ENCODE data around the gene KCNT2. TPM values are rescaled to one million over a fixed set of nuclear protein-coding genes. Genes with fewer than 3 reads are reported as not detected.

KCNT2 gene
- total RNA-seq, 2 experiments from 2014 or later: not detected

DNA sequence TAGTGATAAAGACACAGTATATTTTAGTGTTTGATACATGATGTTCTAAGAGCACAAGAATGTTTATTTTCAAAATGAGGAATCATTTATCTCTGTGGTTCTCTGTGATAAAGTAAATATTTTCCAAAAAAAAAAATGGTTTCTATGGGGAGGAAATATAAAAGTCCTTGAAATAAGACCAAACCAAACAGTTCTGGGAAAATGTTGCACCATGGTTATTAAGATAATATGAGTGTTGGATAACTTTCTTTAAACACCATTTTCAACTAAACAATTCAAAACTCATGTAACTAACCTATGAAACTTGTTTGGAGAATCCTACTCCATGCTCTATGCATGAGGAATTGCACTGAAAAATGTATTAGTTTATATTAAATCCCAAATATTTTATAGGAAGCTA, 184.6 kb downstream of the KCNT2 start:
- no peak for DNase-seq
- Mint-ChIP-seq H3K27ac (no peak overlapping the region), H3K9me3 (peaks cover 3% of the 10 kb centered on the region), H3K4me1 (ENCODE audit: low read depth) (no peaks in the 10 kb centered on the region), H3K4me3 (no peak overlapping the region), H3K36me3 (ENCODE audit: low read depth) (no peaks in the 10 kb centered on the region), H3K27me3 (ENCODE audit: low read depth) (no peaks in the 10 kb centered on the region)
- intact Hi-C loops (cut with micrococcal nuclease): no loop called here
- CTCF ChIA-PET: no interaction called here

DNA sequence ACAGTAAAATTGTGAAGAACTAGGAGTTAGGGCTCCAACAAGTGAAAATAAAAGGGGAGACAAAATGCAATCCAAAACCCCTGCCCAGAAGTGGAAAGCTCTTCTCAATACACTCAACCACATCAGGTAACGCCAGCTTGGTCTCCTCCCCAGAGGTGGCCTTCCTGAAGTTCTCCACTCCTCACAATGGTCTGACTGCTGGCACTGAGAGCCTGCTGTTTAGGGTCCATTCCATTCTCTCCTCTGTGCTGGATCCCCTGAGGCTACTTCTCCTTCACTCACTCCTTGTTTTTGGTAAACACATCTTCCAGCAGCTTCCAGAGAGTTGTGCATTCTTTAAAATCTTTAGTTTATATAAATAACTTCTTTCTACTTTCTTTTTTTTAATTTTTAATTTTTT, 189.5 kb downstream of the KCNT2 start:
- CTCF ChIA-PET: no interaction called here
- Mint-ChIP-seq H3K27me3 (ENCODE audit: low read depth) (no peaks in the 10 kb centered on the region), H3K9me3 (peaks cover 3% of the 10 kb centered on the region), H3K4me1 (ENCODE audit: low read depth) (no peaks in the 10 kb centered on the region), H3K36me3 (ENCODE audit: low read depth) (no peaks in the 10 kb centered on the region), H3K27ac (no peak overlapping the region), H3K4me3 (no peak overlapping the region)
- intact Hi-C loops (cut with micrococcal nuclease): no loop called here
- DNase-seq: no peak

DNA sequence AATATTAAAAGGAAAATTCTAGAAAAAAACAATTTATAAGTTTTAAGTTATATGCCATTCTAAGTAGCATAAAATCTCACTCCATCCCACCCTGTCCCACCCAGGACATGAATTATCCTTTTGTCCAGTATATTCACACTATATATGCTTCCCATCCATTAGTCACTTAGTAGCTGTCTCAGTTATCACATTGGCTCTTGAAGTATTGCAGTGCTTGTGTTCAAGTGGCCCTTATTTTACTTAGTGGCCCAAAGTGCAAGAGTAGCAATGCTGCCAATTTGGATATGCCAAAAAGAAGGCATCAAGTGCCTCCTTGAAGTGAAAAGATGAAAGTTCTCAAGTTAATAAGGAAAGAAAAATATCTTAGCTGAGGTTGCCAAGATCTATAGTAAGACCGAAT, 192.3 kb downstream of the KCNT2 start:
- DNase-seq: no peak
- H3K36me3 Mint-ChIP-seq (ENCODE audit: low read depth): no peaks in the 10 kb centered on the region
- peaks cover 3% of the 10 kb centered on the region for H3K9me3 Mint-ChIP-seq
- intact Hi-C loops (cut with micrococcal nuclease): no loop called here
- no peak overlapping the region for H3K4me3 Mint-ChIP-seq
- CTCF ChIA-PET: no interaction called here
- H3K27me3 Mint-ChIP-seq (ENCODE audit: low read depth): no peaks in the 10 kb centered on the region
- H3K4me1 Mint-ChIP-seq (ENCODE audit: low read depth): no peaks in the 10 kb centered on the region
- no peak overlapping the region for H3K27ac Mint-ChIP-seq

- H3K36me3 Mint-ChIP-seq (ENCODE audit: low read depth): no peaks in the 10 kb centered on the region
- no peaks in the 10 kb centered on the region for H3K9me3 Mint-ChIP-seq
- intact Hi-C loops (cut with micrococcal nuclease): no loop called here
- H3K27ac Mint-ChIP-seq: no peak overlapping the region
- no peak for DNase-seq
- no peak overlapping the region for H3K4me3 Mint-ChIP-seq
- no peaks in the 10 kb centered on the region for H3K27me3 Mint-ChIP-seq (ENCODE audit: low read depth)
- no peaks in the 10 kb centered on the region for H3K4me1 Mint-ChIP-seq (ENCODE audit: low read depth)
- CTCF ChIA-PET: no interaction called here
Observed at GRCh38 chr1:196412326-196412725, 195.9 kb downstream of the KCNT2 start.

- intact Hi-C loops (cut with micrococcal nuclease): no loop called here
- Mint-ChIP-seq H3K27me3 (ENCODE audit: low read depth) (no peaks in the 10 kb centered on the region), H3K4me1 (ENCODE audit: low read depth) (no peaks in the 10 kb centered on the region), H3K27ac (no peak overlapping the region), H3K9me3 (no peaks in the 10 kb centered on the region), H3K4me3 (no peak overlapping the region), H3K36me3 (ENCODE audit: low read depth) (no peaks in the 10 kb centered on the region)
- CTCF ChIA-PET: no interaction called here
- DNase-seq: no peak
Observed at GRCh38 chr1:196410768-196411167, 197.5 kb downstream of the KCNT2 start.

DNA sequence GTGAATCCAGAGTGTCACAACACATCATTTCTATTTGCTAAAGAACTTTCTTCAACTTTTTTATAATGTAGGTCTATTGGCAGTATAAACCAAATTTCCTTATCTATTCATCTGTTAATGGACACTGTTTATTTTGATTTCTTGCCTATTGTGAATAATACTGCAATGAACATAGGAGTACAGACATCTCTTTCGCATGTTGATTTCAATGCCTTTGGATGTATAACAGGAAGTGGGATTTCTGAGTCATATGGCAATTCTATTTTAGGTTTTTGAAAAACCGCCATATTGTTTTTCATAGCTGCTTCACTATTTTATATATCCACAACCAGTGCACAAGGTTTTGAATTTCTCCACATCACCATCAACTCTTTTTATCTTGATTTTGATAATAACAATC, 198.7 kb downstream of the KCNT2 start:
- Mint-ChIP-seq H3K36me3 (ENCODE audit: low read depth) (no peaks in the 10 kb centered on the region), H3K27me3 (ENCODE audit: low read depth) (no peaks in the 10 kb centered on the region), H3K4me3 (no peak overlapping the region), H3K4me1 (ENCODE audit: low read depth) (no peaks in the 10 kb centered on the region), H3K27ac (no peak overlapping the region), H3K9me3 (no peaks in the 10 kb centered on the region)
- DNase-seq: no peak
- intact Hi-C loops (cut with micrococcal nuclease): no loop called here
- CTCF ChIA-PET: interaction anchor here (0.7 kb wide), 1 partner anchor 543 kb away, joined by 3 read pairs; no protein-coding TSS in a partner anchor

- H3K4me1 Mint-ChIP-seq (ENCODE audit: low read depth): no peaks in the 10 kb centered on the region
- intact Hi-C loops (cut with micrococcal nuclease): no loop called here
- H3K27ac Mint-ChIP-seq: no peak overlapping the region
- CTCF ChIA-PET: no interaction called here
- no peak for DNase-seq
- H3K36me3 Mint-ChIP-seq (ENCODE audit: low read depth): no peaks in the 10 kb centered on the region
- H3K27me3 Mint-ChIP-seq (ENCODE audit: low read depth): no peaks in the 10 kb centered on the region
- H3K4me3 Mint-ChIP-seq: no peak overlapping the region
- H3K9me3 Mint-ChIP-seq: peaks cover 1% of the 10 kb centered on the region
Observed at GRCh38 chr1:196407358-196408051, 200.7 kb downstream of the KCNT2 start.

GRCh38 chr1:196405839-196406238, 202.4 kb downstream of the KCNT2 start:
- CTCF ChIA-PET: no interaction called here

GRCh38 chr1:196403803-196404690, 204.2 kb downstream of the KCNT2 start:
- intact Hi-C loops (cut with micrococcal nuclease): no loop called here
- Mint-ChIP-seq H3K27ac (no peak overlapping the region), H3K4me1 (ENCODE audit: low read depth) (no peaks in the 10 kb centered on the region), H3K9me3 (peaks cover 1% of the 10 kb centered on the region), H3K4me3 (no peak overlapping the region), H3K27me3 (ENCODE audit: low read depth) (no peaks in the 10 kb centered on the region), H3K36me3 (ENCODE audit: low read depth) (no peaks in the 10 kb centered on the region)
- DNase-seq: no peak
- CTCF ChIA-PET: no interaction called here

More at GRCh38 chr1:196405839-196406238, 202.4 kb downstream of the KCNT2 start:
- Mint-ChIP-seq H3K27me3 (ENCODE audit: low read depth) (no peaks in the 10 kb centered on the region), H3K4me3 (no peak overlapping the region), H3K36me3 (ENCODE audit: low read depth) (no peaks in the 10 kb centered on the region), H3K27ac (no peak overlapping the region), H3K4me1 (ENCODE audit: low read depth) (no peaks in the 10 kb centered on the region), H3K9me3 (peaks cover 1% of the 10 kb centered on the region)
- intact Hi-C loops (cut with micrococcal nuclease): no loop called here
- DNase-seq: no peak

- DNase-seq: no peak
- no peaks in the 10 kb centered on the region for H3K4me1 Mint-ChIP-seq (ENCODE audit: low read depth)
- CTCF ChIA-PET: no interaction called here
Observed at GRCh38 chr1:196401891-196402290, 206.3 kb downstream of the KCNT2 start.

DNA sequence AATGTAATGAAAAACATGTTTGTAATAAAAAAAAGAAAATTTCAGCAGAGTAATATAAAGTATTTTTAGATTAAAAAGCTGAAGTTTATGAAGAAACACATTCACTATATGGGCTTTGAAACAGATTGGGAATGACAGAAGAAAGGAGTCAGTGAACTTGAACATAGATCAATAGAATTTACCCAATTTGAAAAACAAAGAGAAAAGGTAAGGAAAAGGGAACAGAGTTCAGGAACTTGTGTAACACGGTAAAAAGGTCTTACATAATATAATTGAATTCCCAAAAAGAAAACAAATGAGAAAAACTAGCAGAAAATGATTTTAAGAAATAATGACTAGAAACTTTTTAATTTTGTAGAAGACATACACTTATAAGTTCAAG, 206.8 kb downstream of the KCNT2 start:
- CTCF ChIA-PET: no interaction called here
- Mint-ChIP-seq H3K9me3 (peaks cover 1% of the 10 kb centered on the region), H3K4me3 (no peak overlapping the region), H3K36me3 (ENCODE audit: low read depth) (no peaks in the 10 kb centered on the region), H3K4me1 (ENCODE audit: low read depth) (no peaks in the 10 kb centered on the region), H3K27ac (no peak overlapping the region), H3K27me3 (ENCODE audit: low read depth) (no peaks in the 10 kb centered on the region)
- no peak for DNase-seq
- intact Hi-C loops (cut with micrococcal nuclease): no loop called here

More at GRCh38 chr1:196401891-196402290, 206.3 kb downstream of the KCNT2 start:
- H3K27ac Mint-ChIP-seq: no peak overlapping the region
- H3K27me3 Mint-ChIP-seq (ENCODE audit: low read depth): no peaks in the 10 kb centered on the region
- no peaks in the 10 kb centered on the region for H3K36me3 Mint-ChIP-seq (ENCODE audit: low read depth)
- H3K9me3 Mint-ChIP-seq: peaks cover 1% of the 10 kb centered on the region
- no peak overlapping the region for H3K4me3 Mint-ChIP-seq
- intact Hi-C loops (cut with micrococcal nuclease): no loop called here

GRCh38 chr1:196400478-196401451, 207.5 kb downstream of the KCNT2 start:
- no peak for DNase-seq
- CTCF ChIA-PET: no interaction called here
- Mint-ChIP-seq H3K36me3 (ENCODE audit: low read depth) (no peaks in the 10 kb centered on the region), H3K27me3 (ENCODE audit: low read depth) (no peaks in the 10 kb centered on the region), H3K27ac (no peak overlapping the region), H3K9me3 (peaks cover 1% of the 10 kb centered on the region), H3K4me1 (ENCODE audit: low read depth) (no peaks in the 10 kb centered on the region), H3K4me3 (no peak overlapping the region)
- intact Hi-C loops (cut with micrococcal nuclease): no loop called here
